ENCODE measurements around the gene TMEM170A. TPM values are rescaled to one million over a fixed set of nuclear protein-coding genes. Genes with fewer than 3 reads are reported as not detected.
A peak's percentile ranks its signal among the peaks of the same experiment; 100 is the strongest.

Gene TMEM170A
- total RNA-seq, 4 donors from 2014 or later, result 7.9 to 9.8 (median 8.6) TPM

- Histone ChIP-seq H3K9me3 (no peaks in the 10 kb centered on the region), H3K27ac (peak overlapping the region; percentile 52 to 67 (median 62)), H3K4me1 (peaks cover 6 to 7% of the 10 kb centered on the region in 2 donors), H3K36me3 (no peaks in the 10 kb centered on the region), H3K27me3 (no peaks in the 10 kb centered on the region), H3K4me3 (no peak overlapping the region)
- TF ChIP-seq POLR2A (IDR thresholded peaks at IDR 0.05) (no peak), CTCF (IDR thresholded peaks at IDR 0.05 in 4 of 5, conservative IDR thresholded peaks at IDR 0.05 in 1 of 5) (no peak)
- DNase-seq (peak; percentile 14 to 26), ATAC-seq (peak; percentile 99)
- intact Hi-C loops (cut with DNase I; ENCODE audit: low total_unique reads), result no loop called here
- in situ Hi-C loops (cut with MboI; ENCODE audit: low sequenced_read_pairs in 4 of 4), result loop anchor here in 1 of 4 donors (10.0 kb wide), 1 partner anchor 272 kb away; no protein-coding TSS in a partner anchor
Observed at GRCh38 chr16:75483222-75483621, 18.7 kb upstream of the TMEM170A start.

- peak overlapping the region in 1 of 4 donors; percentile 58 for H3K27ac ChIP-seq
- H3K36me3 ChIP-seq, result no peaks in the 10 kb centered on the region
- in situ Hi-C loops (cut with MboI; ENCODE audit: low sequenced_read_pairs in 4 of 4), result loop anchor here in 1 of 4 donors (10.0 kb wide), 1 partner anchor 272 kb away; no protein-coding TSS in a partner anchor
- no peaks in the 10 kb centered on the region for H3K9me3 ChIP-seq
- no peak for TF ChIP-seq CTCF (IDR thresholded peaks at IDR 0.05 in 4 of 5, conservative IDR thresholded peaks at IDR 0.05 in 1 of 5)
- TF ChIP-seq POLR2A (IDR thresholded peaks at IDR 0.05), result no peak
- DNase-seq (no peak), ATAC-seq (no peak)
- no peaks in the 10 kb centered on the region for H3K27me3 ChIP-seq
- no peak overlapping the region for H3K4me3 ChIP-seq
- intact Hi-C loops (cut with DNase I; ENCODE audit: low total_unique reads), result no loop called here
- peaks cover 6 to 7% of the 10 kb centered on the region in 2 donors for H3K4me1 ChIP-seq
Observed at GRCh38 chr16:75482434-75483205, 18.1 kb upstream of the TMEM170A start.

GRCh38 chr16:75481475-75481874 is 17.0 kb upstream of the TMEM170A start:
- Histone ChIP-seq H3K4me1 (peaks cover 6 to 7% of the 10 kb centered on the region in 2 donors), H3K36me3 (no peaks in the 10 kb centered on the region), H3K27me3 (no peaks in the 10 kb centered on the region), H3K4me3 (no peak overlapping the region), H3K9me3 (no peaks in the 10 kb centered on the region), H3K27ac (no peak overlapping the region)
- DNase-seq (no peak), ATAC-seq (no peak)
- TF ChIP-seq POLR2A (IDR thresholded peaks at IDR 0.05), result no peak
- TF ChIP-seq CTCF (IDR thresholded peaks at IDR 0.05 in 4 of 5, conservative IDR thresholded peaks at IDR 0.05 in 1 of 5), result no peak
- intact Hi-C loops (cut with DNase I; ENCODE audit: low total_unique reads), result no loop called here
- in situ Hi-C loops (cut with MboI; ENCODE audit: low sequenced_read_pairs in 4 of 4), result loop anchor here in 1 of 4 donors (10.0 kb wide), 1 partner anchor 273 kb away; no protein-coding TSS in a partner anchor

GRCh38 chr16:75479421-75479990 is 15.0 kb upstream of the TMEM170A start:
- Histone ChIP-seq H3K27me3 (no peaks in the 10 kb centered on the region), H3K9me3 (no peaks in the 10 kb centered on the region), H3K27ac (no peak overlapping the region), H3K36me3 (no peaks in the 10 kb centered on the region), H3K4me3 (no peak overlapping the region), H3K4me1 (peaks cover 6 to 7% of the 10 kb centered on the region in 2 donors)
- no peak for TF ChIP-seq POLR2A (IDR thresholded peaks at IDR 0.05)
- no peak for TF ChIP-seq CTCF (IDR thresholded peaks at IDR 0.05 in 4 of 5, conservative IDR thresholded peaks at IDR 0.05 in 1 of 5)
- ATAC-seq (no peak), DNase-seq (no peak)
- in situ Hi-C loops (cut with MboI; ENCODE audit: low sequenced_read_pairs in 4 of 4) (loop anchor here in 2 of 4 donors (10.0 kb wide), 1 partner anchor 285 kb away; no protein-coding TSS in a partner anchor), intact Hi-C loops (cut with DNase I; ENCODE audit: low total_unique reads) (no loop called here)

All from gastrocnemius medialis (tissue), 4 donors.